Small intestine (tissue), 7 donors: ENCODE results near the gene ZNF195. TPM values are rescaled to one million over a fixed set of nuclear protein-coding genes. Genes with fewer than 3 reads are reported as not detected.
"Not testable (repeated sequence)": the region's sequence is repeated elsewhere in the genome, so short reads cannot be mapped to it uniquely, and the experiment has no call there.

Experiments
- DNase-seq, 2 donors: peaks; one replicate each; pipeline versions ENCODE4 v3.0.0 to v3.0.0-alpha.2; 2013
- FAIRE-seq: peaks from 2 replicates; lab custom pipeline; 2012; peaks lifted over from hg19 to GRCh38; lab: Jason Lieb, UNC
- H3K27ac ChIP-seq, 3 donors: one replicate each; pipeline ENCODE4 v1.5.1; 2013; ENCODE audit warnings: low read length in 2 of 3, mild to moderate bottlenecking in 2 of 3, control low read depth in 1 of 3, inconsistent platforms in 1 of 3, low read depth in 1 of 3, moderate library complexity in 1 of 3
- H3K27me3 ChIP-seq, 3 donors: one replicate each; pipeline ENCODE4 v1.6.1; 2013; ENCODE audit warnings: low read length in 3 of 3, inconsistent platforms in 1 of 3; ENCODE audit not compliant: control insufficient read depth in 3 of 3, insufficient read depth in 3 of 3
- H3K36me3 ChIP-seq, 3 donors: one replicate each; pipeline ENCODE4 v1.6.1; 2013; ENCODE audit warnings: low read length in 3 of 3, inconsistent platforms in 1 of 3, low read depth in 1 of 3, mild to moderate bottlenecking in 1 of 3, moderate library complexity in 1 of 3; ENCODE audit not compliant: control insufficient read depth in 3 of 3, insufficient read depth in 2 of 3
- H3K4me1 ChIP-seq, 3 donors: one replicate each; pipeline ENCODE4 v1.6.1; 2013; ENCODE audit warnings: low read length in 2 of 3, inconsistent platforms in 1 of 3, low read depth in 1 of 3, mild to moderate bottlenecking in 1 of 3, moderate library complexity in 1 of 3; ENCODE audit not compliant: control insufficient read depth in 3 of 3, insufficient read depth in 2 of 3
- H3K4me3 ChIP-seq, 3 donors: one replicate each; pipeline ENCODE4 v1.5.1; 2013; ENCODE audit warnings: low read length in 3 of 3, control low read depth in 1 of 3, inconsistent platforms in 1 of 3, low read depth in 1 of 3, mild to moderate bottlenecking in 1 of 3, moderate library complexity in 1 of 3
- H3K9me3 ChIP-seq, 2 donors: one replicate each; pipeline ENCODE4 v1.6.1; 2013; ENCODE audit warnings: low read depth in 1 of 2, low read length in 1 of 2; ENCODE audit not compliant: control insufficient read depth in 2 of 2, insufficient read depth in 1 of 2
- WGBS, 3 donors: extraction: QIAGEN DNeasy Blood & Tissue Kit; methylation state at CpG; one replicate each; pipeline ENCODE4 v1.1.7; 2013; 5-methylcytosine and 5-hydroxymethylcytosine counted together
- polyA plus RNA-seq, 4 donors: library from polyadenylated mRNA; stranded (reverse) in 3 of 4; unstranded in 1 of 4; fragments of 200-250 nt in 3 of 4; fragments of 120-200 nt in 1 of 4; gene quantifications; one replicate each; pipeline versions ENCODE4 v1.2.1 to v1.2.3, GENCODE V29; 2013
- donor health status: healthy with polysubstance abuse.
- donor health status: control.
- donor health status: control.
- donor health status: Bipolar disorder and iron deficiency.
- donor health status: healthy.

The ZNF195 gene
- polyA plus RNA-seq, 4 donors, result 16.2 to 36.6 (median 22.2) TPM

DNA sequence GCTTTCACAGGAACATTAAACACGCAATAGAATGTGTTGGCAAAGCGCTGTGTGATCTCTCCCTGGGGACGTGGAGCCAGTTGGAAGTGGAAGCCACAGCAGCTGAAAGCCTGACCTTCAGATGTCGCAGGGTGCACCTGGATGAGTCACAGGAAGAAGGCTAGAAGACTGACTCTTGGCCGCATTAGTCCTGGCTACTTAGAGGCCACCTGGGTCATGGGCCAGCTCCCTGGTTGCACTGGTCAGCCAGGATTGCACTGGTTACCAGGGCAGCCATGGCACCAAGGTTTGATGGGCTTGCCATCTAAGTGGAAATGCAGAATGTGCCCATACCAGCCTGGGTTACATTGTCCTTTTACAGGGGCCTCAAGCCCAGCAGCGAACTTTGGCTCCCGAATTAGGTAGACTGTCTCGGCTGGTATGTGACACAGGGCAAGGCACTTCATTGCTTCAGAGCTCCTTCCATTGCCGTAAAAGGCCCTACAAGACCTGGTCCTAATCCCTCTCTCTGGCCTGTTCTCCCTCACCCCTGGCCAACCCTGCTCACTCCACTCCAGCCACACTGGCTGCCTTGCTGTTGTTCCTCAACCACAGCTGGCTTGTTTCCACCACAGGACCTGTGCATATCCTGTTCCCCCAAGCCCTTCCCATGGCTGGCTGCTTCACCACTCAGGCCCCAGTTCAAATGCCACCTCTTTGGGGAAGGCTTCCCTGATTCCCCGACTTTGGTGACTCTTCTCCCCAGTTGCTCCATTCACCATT lies 41.5 kb upstream of the ZNF195 start:
- H3K9me3 ChIP-seq, H3K27me3 ChIP-seq, H3K4me1 ChIP-seq, FAIRE-seq, H3K4me3 ChIP-seq, H3K36me3 ChIP-seq: not testable (repeated sequence)
- H3K27ac ChIP-seq, result peak overlapping the region in 1 of 3 donors; percentile 73
- 58 to 63% (median 59%) methylated on average over 7 to 10 of the region's 10 CpGs for WGBS, 3 donors
- peak in 1 of 2 donors; percentile 13 for DNase-seq

DNA sequence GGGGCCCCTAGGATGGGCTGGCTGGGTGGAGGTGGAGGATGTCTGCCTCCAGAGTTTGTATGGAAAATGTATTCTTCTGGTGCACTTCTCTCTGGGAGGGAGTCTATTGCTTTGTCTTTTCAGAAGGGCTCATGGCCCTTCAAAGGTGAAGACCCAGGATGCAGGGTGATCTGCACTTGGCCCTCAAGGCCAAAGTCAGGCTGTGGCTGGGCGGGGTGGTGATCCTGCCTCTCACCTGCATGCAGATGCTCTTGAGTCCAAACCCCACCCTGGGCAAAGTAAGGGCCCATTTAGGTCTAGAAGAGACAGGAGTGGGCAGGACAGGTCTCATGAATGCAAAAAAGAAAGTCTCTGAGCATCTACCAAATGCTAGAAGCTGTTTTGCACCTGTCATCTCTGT lies 40.5 kb upstream of the ZNF195 start:
- 13 to 62% (median 19%) methylated on average over 1 of the region's 1 CpG for WGBS, 3 donors
- H3K9me3 ChIP-seq, H3K27me3 ChIP-seq, FAIRE-seq, H3K4me1 ChIP-seq, H3K4me3 ChIP-seq, H3K36me3 ChIP-seq: not testable (repeated sequence)
- peak overlapping the region in 1 of 3 donors; percentile 39 for H3K27ac ChIP-seq
- peak in 1 of 2 donors; percentile 26 for DNase-seq

DNA sequence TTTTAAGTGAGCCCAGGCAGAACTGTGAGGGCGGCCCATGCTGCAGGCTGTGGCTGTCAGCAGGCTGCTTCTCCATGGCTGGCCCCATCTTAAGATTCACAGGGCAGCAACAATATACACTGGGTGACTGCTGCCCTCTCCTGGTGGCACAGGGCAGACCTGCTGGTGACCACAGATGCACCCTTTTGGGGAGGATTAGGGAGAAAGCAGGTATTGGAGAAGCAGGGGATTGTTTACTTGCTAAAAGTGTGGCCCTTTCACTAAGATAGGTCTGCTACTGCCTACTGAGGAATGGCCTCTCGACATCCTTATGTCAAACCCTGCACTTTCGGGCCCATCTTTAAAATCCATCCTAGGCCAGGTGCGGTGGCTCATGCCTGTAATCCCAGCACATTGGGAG lies 38.1 kb upstream of the ZNF195 start:
- H3K27ac ChIP-seq, H3K27me3 ChIP-seq, H3K4me1 ChIP-seq, H3K36me3 ChIP-seq, FAIRE-seq, H3K9me3 ChIP-seq, H3K4me3 ChIP-seq: not testable (repeated sequence)
- DNase-seq, result peak; percentile 37 to 40
- whole genome bisulfite sequencing, 3 donors, result 39 to 55% (median 54%) methylated on average over 4 of the region's 4 CpGs

DNA sequence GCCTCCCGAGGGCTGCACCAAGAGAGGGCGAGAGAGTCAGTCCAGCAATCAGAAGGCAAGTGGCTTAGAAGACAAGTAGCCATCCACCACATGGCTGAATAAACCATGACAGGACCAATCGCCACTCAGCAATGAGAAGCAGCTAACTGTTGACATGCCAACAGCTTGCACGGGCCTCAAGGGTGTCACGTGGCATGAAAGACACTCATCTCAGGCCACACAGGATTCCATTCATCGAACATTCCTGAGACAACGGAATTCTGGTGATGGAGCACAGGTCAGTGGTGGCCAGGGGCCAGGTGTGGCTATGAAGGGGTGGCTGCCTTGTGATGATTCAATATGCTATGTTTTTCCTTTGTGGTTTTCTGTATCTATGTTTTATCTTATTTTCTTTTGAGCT lies 36.4 kb upstream of the ZNF195 start:
- H3K4me1 ChIP-seq, FAIRE-seq, H3K36me3 ChIP-seq, DNase-seq, H3K9me3 ChIP-seq, H3K4me3 ChIP-seq, H3K27ac ChIP-seq, H3K27me3 ChIP-seq: not testable (repeated sequence)
- WGBS, 3 donors, result 65 to 91% (median 90%) methylated on average over 5 to 7 of the region's 7 CpGs

DNA sequence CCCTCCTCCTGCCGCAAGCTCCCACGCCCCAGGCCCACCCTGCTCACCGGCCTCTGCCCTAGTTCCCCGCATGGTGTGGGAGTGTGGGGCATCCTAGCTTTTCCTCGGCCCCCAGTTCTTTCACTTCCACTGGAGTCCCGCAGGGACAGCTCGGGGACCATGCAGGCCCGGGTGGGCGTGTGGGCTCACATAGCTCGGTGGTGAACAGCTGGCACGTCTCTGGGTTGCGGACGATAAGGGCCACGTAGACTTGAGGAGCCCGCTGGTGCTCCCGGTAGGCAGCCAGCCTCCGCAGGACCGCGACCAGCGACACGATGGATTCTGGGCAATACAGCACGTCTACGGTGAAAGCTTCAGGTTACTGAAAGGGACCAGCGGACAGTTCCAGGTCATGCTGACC lies 34.7 kb upstream of the ZNF195 start:
- WGBS, 3 donors, result 88 to 92% (median 89%) methylated on average over 24 of the region's 24 CpGs
- not testable (repeated sequence) for H3K27me3 ChIP-seq, FAIRE-seq, H3K4me1 ChIP-seq, H3K4me3 ChIP-seq, H3K36me3 ChIP-seq, H3K27ac ChIP-seq, H3K9me3 ChIP-seq, DNase-seq

DNA sequence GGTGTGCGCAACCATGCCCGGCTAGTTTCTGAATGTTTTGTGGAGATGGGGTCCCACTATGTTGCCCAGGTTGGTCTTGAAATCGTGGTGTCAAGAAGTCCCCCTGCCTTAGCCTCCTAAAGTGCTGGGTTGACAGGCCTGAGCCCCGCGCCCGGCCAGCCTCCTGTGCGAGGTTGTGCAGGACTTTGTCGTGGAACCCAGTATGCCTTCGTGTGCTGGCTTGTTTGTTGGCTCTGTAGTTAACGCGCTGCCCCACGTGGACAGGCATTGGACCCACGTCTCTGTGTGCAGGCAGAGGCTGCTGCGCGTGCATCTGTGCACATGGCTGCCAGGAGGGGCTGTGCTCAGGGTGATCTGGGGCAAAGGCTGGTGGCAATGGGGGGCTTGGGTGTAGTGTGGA lies 33.9 kb upstream of the ZNF195 start:
- 80 to 88% (median 85%) methylated on average over 15 of the region's 15 CpGs for WGBS, 3 donors
- DNase-seq (no peak), FAIRE-seq (no peak)
- H3K9me3 ChIP-seq, result no peaks in the 10 kb centered on the region
- no peak overlapping the region for H3K27ac ChIP-seq
- no peak overlapping the region for H3K4me3 ChIP-seq
- H3K36me3 ChIP-seq, result no peaks in the 10 kb centered on the region
- H3K27me3 ChIP-seq, result no peaks in the 10 kb centered on the region
- H3K4me1 ChIP-seq, result no peaks in the 10 kb centered on the region

DNA sequence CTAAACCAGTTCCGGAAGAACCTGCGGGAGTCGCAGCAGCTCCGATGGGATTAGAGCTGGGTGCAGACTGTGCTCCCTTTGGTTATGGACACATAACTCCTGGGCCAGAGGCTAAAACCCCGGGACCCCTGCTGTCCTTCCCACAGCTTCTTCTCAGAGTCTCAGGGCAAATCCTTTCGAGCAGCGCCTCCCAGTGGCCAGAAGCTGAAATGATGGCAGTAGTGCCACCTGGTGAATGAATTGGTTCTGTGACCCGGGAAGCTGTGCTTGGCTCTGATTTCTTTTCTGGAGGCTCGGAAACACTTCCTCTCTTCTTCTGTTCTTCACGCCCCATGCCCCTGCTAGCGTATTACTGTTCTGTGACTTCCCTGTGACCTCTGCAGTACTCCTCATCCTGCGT lies 29.8 kb upstream of the ZNF195 start:
- 4 to 18% (median 10%) methylated on average over 12 of the region's 12 CpGs for WGBS, 3 donors
- H3K9me3 ChIP-seq, H3K27ac ChIP-seq, H3K36me3 ChIP-seq, H3K4me3 ChIP-seq, FAIRE-seq, H3K4me1 ChIP-seq, H3K27me3 ChIP-seq: not testable (repeated sequence)
- peak; percentile 74 to 75 for DNase-seq

DNA sequence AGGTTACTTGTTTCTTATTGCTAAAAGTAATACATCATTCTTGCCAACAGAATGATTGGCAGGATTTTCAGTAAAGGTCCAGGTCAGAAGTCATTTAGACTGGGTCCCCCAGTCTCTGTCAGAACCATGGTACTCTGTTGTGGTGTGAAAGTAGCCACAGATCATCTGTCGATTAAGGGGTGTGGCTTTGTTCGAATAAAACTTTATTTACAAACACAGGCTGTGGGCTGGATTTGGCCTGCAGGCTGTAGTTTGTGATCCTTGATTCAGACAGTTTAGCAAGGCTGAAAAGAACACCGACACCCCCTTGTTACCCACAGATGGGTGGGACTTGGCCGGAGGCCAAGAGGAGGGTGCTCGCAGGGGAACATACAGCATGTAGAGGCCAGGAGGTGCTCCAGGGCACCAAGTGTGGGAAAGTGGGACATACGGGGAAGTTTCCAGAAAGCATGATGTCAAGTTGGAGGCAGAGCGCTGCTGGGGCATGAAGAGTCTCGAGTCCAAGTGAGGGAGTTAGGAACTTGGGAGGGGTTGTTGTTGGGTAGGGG lies 29.2 kb upstream of the ZNF195 start:
- not testable (repeated sequence) for H3K27ac ChIP-seq, H3K4me1 ChIP-seq, H3K36me3 ChIP-seq, FAIRE-seq, DNase-seq, H3K9me3 ChIP-seq, H3K27me3 ChIP-seq, H3K4me3 ChIP-seq
- 60 to 74% (median 68%) methylated on average over 8 of the region's 8 CpGs for WGBS, 3 donors
